ENCODE measurements around the gene DCLRE1C.

DNA sequence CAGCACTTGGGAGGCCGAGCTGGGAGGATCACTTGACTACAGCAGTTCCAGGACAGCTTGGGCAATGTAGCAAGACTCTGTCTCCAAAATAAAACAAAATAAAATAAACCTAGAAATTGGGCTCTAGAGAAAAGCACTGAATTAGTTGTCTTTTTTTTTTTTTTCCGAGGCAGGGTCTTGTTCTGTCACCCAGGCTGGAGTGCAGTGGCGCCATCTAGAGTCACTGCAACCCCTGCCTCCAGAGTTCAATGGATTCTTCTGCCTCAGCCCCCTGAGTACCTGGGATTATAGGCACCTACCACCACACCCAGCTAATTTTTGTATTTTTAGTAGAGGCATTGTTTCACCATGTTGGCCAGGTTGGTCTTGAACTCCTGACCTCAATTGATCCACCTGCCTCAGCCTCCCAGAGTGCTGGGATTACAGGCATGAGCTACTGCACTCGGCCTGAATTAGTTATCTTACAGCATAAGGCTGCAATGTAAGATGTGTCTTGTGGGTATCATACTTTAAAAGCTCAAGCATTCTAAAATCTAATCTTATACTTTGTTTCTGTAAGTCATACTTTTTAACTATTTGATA lies 18.1 kb upstream of the DCLRE1C start:
- TF ChIP-seq, protein P1, sequence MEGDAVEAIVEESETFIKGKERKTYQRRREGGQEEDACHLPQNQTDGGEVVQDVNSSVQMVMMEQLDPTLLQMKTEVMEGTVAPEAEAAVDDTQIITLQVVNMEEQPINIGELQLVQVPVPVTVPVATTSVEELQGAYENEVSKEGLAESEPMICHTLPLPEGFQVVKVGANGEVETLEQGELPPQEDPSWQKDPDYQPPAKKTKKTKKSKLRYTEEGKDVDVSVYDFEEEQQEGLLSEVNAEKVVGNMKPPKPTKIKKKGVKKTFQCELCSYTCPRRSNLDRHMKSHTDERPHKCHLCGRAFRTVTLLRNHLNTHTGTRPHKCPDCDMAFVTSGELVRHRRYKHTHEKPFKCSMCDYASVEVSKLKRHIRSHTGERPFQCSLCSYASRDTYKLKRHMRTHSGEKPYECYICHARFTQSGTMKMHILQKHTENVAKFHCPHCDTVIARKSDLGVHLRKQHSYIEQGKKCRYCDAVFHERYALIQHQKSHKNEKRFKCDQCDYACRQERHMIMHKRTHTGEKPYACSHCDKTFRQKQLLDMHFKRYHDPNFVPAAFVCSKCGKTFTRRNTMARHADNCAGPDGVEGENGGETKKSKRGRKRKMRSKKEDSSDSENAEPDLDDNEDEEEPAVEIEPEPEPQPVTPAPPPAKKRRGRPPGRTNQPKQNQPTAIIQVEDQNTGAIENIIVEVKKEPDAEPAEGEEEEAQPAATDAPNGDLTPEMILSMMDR (IDR thresholded peaks at IDR 0.05): peak; percentile 27 to 66 (median 53)
- TF ChIP-seq POLR2A (IDR thresholded peaks at IDR 0.05): no peak
